DND-41 (cell line): ENCODE data around the gene SLC6A11.

Experiments
- CTCF ChIP-seq: IDR thresholded peaks from 2 replicates; pipeline ENCODE4 v1.5.1; 2012; ENCODE audit warnings: borderline replicate concordance, low read length, moderate library complexity, mild to moderate bottlenecking; ENCODE audit not compliant: poor library complexity, severe bottlenecking; ENCODE audit errors: extremely low read depth
- EZH2 ChIP-seq: IDR thresholded peaks from 3 replicates; pipeline ENCODE4 v1.6.1; 2012; ENCODE audit warnings: borderline replicate concordance, low read depth, mild to moderate bottlenecking, moderate library complexity, low read length, inconsistent platforms; ENCODE audit not compliant: severe bottlenecking

GRCh38 chr3:10915376-10915775, 99.3 kb downstream of the SLC6A11 start:
- no peak for TF ChIP-seq CTCF
- TF ChIP-seq EZH2 = no peak
